Mesenchymal stem cell (in vitro differentiated cells and primary cell): ENCODE data around the gene ALG2.

Experiments used
- DNase-seq: peaks from one replicate; pipeline ENCODE4 v3.0.0-alpha.2; 2013
- H2AFZ ChIP-seq: one replicate; pipeline ENCODE4 v1.6.1; 2013; ENCODE audit warnings: low read depth, mild to moderate bottlenecking, control low read depth, inconsistent platforms, low read length, moderate library complexity
- H2AK5ac ChIP-seq: 2 replicates; pipeline ENCODE4 v1.6.1; 2013; ENCODE audit warnings: low read length, moderate library complexity, mild to moderate bottlenecking, inconsistent platforms; ENCODE audit not compliant: severe bottlenecking
- H2BK120ac ChIP-seq: one replicate; pipeline ENCODE4 v1.6.1; 2013; ENCODE audit warnings: low read depth, mild to moderate bottlenecking, inconsistent platforms, low read length, moderate library complexity
- H2BK12ac ChIP-seq, 2 experiments: one replicate each; pipeline ENCODE4 v1.6.1; 2013; ENCODE audit warnings: inconsistent platforms in 2 of 2, low read length in 2 of 2, mild to moderate bottlenecking in 2 of 2, moderate library complexity in 2 of 2, control low read depth in 1 of 2
- H2BK15ac ChIP-seq: one replicate; pipeline ENCODE4 v1.6.1; 2013; ENCODE audit warnings: mild to moderate bottlenecking, low read depth, inconsistent platforms; ENCODE audit not compliant: poor library complexity, severe bottlenecking
- H2BK5ac ChIP-seq: 2 replicates; pipeline ENCODE4 v1.6.1; 2013; ENCODE audit warnings: low read depth, mild to moderate bottlenecking, low read length, control low read depth, inconsistent platforms; ENCODE audit not compliant: poor library complexity, severe bottlenecking
- H3K14ac ChIP-seq, 2 experiments: one replicate each; pipeline ENCODE4 v1.6.1; 2013; ENCODE audit warnings: inconsistent platforms in 2 of 2, low read length in 2 of 2, control low read depth in 1 of 2, mild to moderate bottlenecking in 1 of 2, moderate library complexity in 1 of 2
- H3K18ac ChIP-seq, 2 experiments: one replicate each; pipeline ENCODE4 v1.6.1; 2013; ENCODE audit warnings: inconsistent platforms in 2 of 2, low read length in 2 of 2, control low read depth in 1 of 2, low read depth in 1 of 2, mild to moderate bottlenecking in 1 of 2
- H3K23ac ChIP-seq, 2 experiments: one replicate each; pipeline ENCODE4 v1.6.1; 2013; ENCODE audit warnings: inconsistent platforms in 2 of 2, low read length in 2 of 2, mild to moderate bottlenecking in 2 of 2, moderate library complexity in 2 of 2, control low read depth in 1 of 2
- H3K27ac ChIP-seq: 2 replicates; pipeline ENCODE4 v1.5.1; 2013; ENCODE audit warnings: mild to moderate bottlenecking, moderate library complexity, low read length, control low read depth, inconsistent platforms; ENCODE audit not compliant: poor library complexity, severe bottlenecking
- H3K27me3 ChIP-seq, 2 experiments: 2 replicates each; pipeline versions ENCODE4 v1.6.1 to v1.7.0; 2013; ENCODE audit warnings: low read length in 2 of 2, mild to moderate bottlenecking in 2 of 2, moderate library complexity in 2 of 2, control low read depth in 1 of 2, inconsistent platforms in 1 of 2; ENCODE audit not compliant: control insufficient read depth in 1 of 2, insufficient read depth in 1 of 2
- H3K36me3 ChIP-seq, 2 experiments: 2 replicates each; pipeline versions ENCODE4 v1.6.1 to v1.7.0; 2013; ENCODE audit warnings: low read length in 2 of 2, control low read depth in 1 of 2, inconsistent platforms in 1 of 2, low read depth in 1 of 2, mild to moderate bottlenecking in 1 of 2; ENCODE audit not compliant: insufficient read depth in 2 of 2, control insufficient read depth in 1 of 2
- H3K4ac ChIP-seq, 2 experiments: one replicate each; pipeline ENCODE4 v1.6.1; 2013; ENCODE audit warnings: inconsistent platforms in 2 of 2, low read length in 2 of 2, mild to moderate bottlenecking in 2 of 2, moderate library complexity in 2 of 2, control low read depth in 1 of 2, low read depth in 1 of 2
- H3K4me1 ChIP-seq: 2 replicates; pipeline ENCODE4 v1.6.1; 2013; ENCODE audit warnings: low read depth, low read length, control low read depth; ENCODE audit not compliant: control insufficient read depth, insufficient read depth
- H3K4me2 ChIP-seq: 2 replicates; pipeline ENCODE4 v1.6.1; 2013; ENCODE audit warnings: low read length, mild to moderate bottlenecking, inconsistent platforms; ENCODE audit not compliant: poor library complexity, severe bottlenecking
- H3K4me3 ChIP-seq, 2 experiments: 2 replicates each; pipeline versions ENCODE4 v1.5.1 to v1.7.0; 2013; ENCODE audit warnings: low read length in 2 of 2, mild to moderate bottlenecking in 2 of 2, control low read depth in 1 of 2, low read depth in 1 of 2; ENCODE audit not compliant: insufficient read depth in 1 of 2
- H3K79me1 ChIP-seq: replicated peaks from 2 replicates; pipeline ENCODE4 v1.6.1; 2013; ENCODE audit warnings: mild to moderate bottlenecking, control low read depth, low read length, inconsistent platforms; ENCODE audit not compliant: poor library complexity, severe bottlenecking
- H3K9ac ChIP-seq: 2 replicates; pipeline ENCODE4 v1.7.0; 2013; ENCODE audit warnings: mild to moderate bottlenecking, low read length, moderate library complexity
- H3K9me3 ChIP-seq: 2 replicates; pipeline ENCODE4 v1.7.0; 2013; ENCODE audit warnings: mild to moderate bottlenecking, low read length; ENCODE audit not compliant: control insufficient read depth
- H4K8ac ChIP-seq: one replicate; pipeline ENCODE4 v1.6.1; 2013; ENCODE audit warnings: inconsistent platforms, mild to moderate bottlenecking, low read length, moderate library complexity
- H4K91ac ChIP-seq: one replicate; pipeline ENCODE4 v1.6.1; 2013; ENCODE audit warnings: mild to moderate bottlenecking, low read length, inconsistent platforms
- WGBS: methylation state at CpG from one replicate; pipeline ENCODE4 v1.1.7; 2013; ENCODE audit warnings: mixed read lengths; 5-methylcytosine and 5-hydroxymethylcytosine counted together

Gene ALG2

GRCh38 chr9:99169982-99170761 is 51.6 kb downstream of the ALG2 start:
- Histone ChIP-seq H3K36me3 (no peaks in the 10 kb centered on the region), H2AFZ (no peak overlapping the region), H3K4me1 (peaks cover 14% of the 10 kb centered on the region), H4K91ac (no peak overlapping the region), H2BK12ac (no peak overlapping the region), H3K27ac (no peak overlapping the region), H2BK5ac (no peak overlapping the region), H2BK15ac (no peak overlapping the region), H3K9me3 (no peaks in the 10 kb centered on the region), H3K4me3 (no peak overlapping the region), H3K27me3 (peaks cover 3 to 65% of the 10 kb centered on the region in 2 experiments), H3K9ac (no peak overlapping the region), H2BK120ac (no peak overlapping the region), H3K14ac (no peak overlapping the region), H3K4me2 (no peak overlapping the region), H3K23ac (no peak overlapping the region), H3K79me1 (no peaks in the 10 kb centered on the region), H3K4ac (no peak overlapping the region), H2AK5ac (no peak overlapping the region), H3K18ac (peak overlapping the region in 1 of 2 experiments; percentile 46), H4K8ac (no peak overlapping the region)
- DNase-seq = no peak
- 13% methylated on average over 10 of the region's 10 CpGs for WGBS

- Histone ChIP-seq H3K23ac (no peak overlapping the region), H3K4me1 (peaks cover 14% of the 10 kb centered on the region), H4K91ac (no peak overlapping the region), H3K4me2 (no peak overlapping the region), H2BK120ac (no peak overlapping the region), H2AFZ (no peak overlapping the region), H2BK5ac (no peak overlapping the region), H3K36me3 (no peaks in the 10 kb centered on the region), H3K4me3 (no peak overlapping the region), H3K18ac (no peak overlapping the region), H3K9me3 (no peaks in the 10 kb centered on the region), H3K79me1 (no peaks in the 10 kb centered on the region), H2BK12ac (no peak overlapping the region), H3K4ac (no peak overlapping the region), H3K14ac (no peak overlapping the region), H4K8ac (no peak overlapping the region), H2AK5ac (no peak overlapping the region), H3K27me3 (peaks cover 3 to 65% of the 10 kb centered on the region in 2 experiments), H3K27ac (no peak overlapping the region), H3K9ac (no peak overlapping the region), H2BK15ac (no peak overlapping the region)
- 60% methylated on average over 2 of the region's 2 CpGs for WGBS
- no peak for DNase-seq
Measured at GRCh38 chr9:99169086-99169485, 52.7 kb downstream of the ALG2 start.

DNA sequence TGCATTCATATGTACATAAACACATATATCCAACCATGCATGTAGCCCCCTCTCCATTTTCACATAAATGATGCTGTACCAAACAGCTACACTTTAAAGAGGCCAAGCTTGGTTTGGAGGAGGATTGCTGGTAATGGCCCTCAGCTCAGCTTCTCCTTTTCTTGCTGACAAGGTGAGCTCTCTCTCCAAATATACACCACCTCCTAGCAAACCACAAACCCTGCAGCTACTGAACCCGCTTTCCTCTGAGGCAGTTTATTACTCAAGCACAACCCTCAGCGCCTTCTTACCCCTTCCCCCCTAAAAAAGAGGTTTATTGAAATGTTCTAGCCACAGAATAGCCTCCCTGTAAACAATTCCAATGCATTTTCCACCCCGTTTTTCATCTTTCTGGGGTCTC is 54.0 kb downstream of the ALG2 start:
- Histone ChIP-seq H3K14ac (no peak overlapping the region), H2AFZ (no peak overlapping the region), H4K91ac (no peak overlapping the region), H3K27ac (no peak overlapping the region), H2BK120ac (no peak overlapping the region), H3K23ac (no peak overlapping the region), H3K4me2 (no peak overlapping the region), H4K8ac (no peak overlapping the region), H2BK15ac (no peak overlapping the region), H3K4me1 (peaks cover 13% of the 10 kb centered on the region), H3K36me3 (no peaks in the 10 kb centered on the region), H2BK12ac (no peak overlapping the region), H3K9ac (no peak overlapping the region), H3K4me3 (no peak overlapping the region), H2BK5ac (no peak overlapping the region), H2AK5ac (no peak overlapping the region), H3K79me1 (no peaks in the 10 kb centered on the region), H3K18ac (no peak overlapping the region), H3K9me3 (no peaks in the 10 kb centered on the region), H3K4ac (no peak overlapping the region), H3K27me3 (peaks cover 3 to 53% of the 10 kb centered on the region in 2 experiments)
- WGBS = 71% methylated on average over 3 of the region's 3 CpGs
- DNase-seq = no peak

GRCh38 chr9:99167119-99167518 is 54.6 kb downstream of the ALG2 start:
- H4K91ac ChIP-seq = no peak overlapping the region
- no peaks in the 10 kb centered on the region for H3K36me3 ChIP-seq
- H4K8ac ChIP-seq = no peak overlapping the region
- no peak overlapping the region for H2AFZ ChIP-seq
- no peak overlapping the region for H3K4me3 ChIP-seq
- H3K23ac ChIP-seq = no peak overlapping the region
- peaks cover 9% of the 10 kb centered on the region for H3K4me1 ChIP-seq
- no peak overlapping the region for H3K9ac ChIP-seq
- H3K79me1 ChIP-seq = no peaks in the 10 kb centered on the region
- H2BK5ac ChIP-seq = no peak overlapping the region
- DNase-seq = no peak
- H3K27ac ChIP-seq = no peak overlapping the region
- WGBS = 65% methylated on average over 3 of the region's 4 CpGs
- H3K14ac ChIP-seq = no peak overlapping the region
- peaks cover 3 to 48% of the 10 kb centered on the region in 2 experiments for H3K27me3 ChIP-seq
- H2BK15ac ChIP-seq = no peak overlapping the region
- no peak overlapping the region for H3K4ac ChIP-seq
- H3K4me2 ChIP-seq = no peak overlapping the region
- H2BK12ac ChIP-seq = no peak overlapping the region
- no peak overlapping the region for H2AK5ac ChIP-seq
- no peak overlapping the region for H2BK120ac ChIP-seq
- H3K18ac ChIP-seq = no peak overlapping the region
- H3K9me3 ChIP-seq = no peaks in the 10 kb centered on the region
